GM21576 (cell line): ENCODE data around the gene TSPAN12.
"Not testable (repeated sequence)": the region's sequence is repeated elsewhere in the genome, so short reads cannot be mapped to it uniquely, and the experiment has no call there.

ENCODE experiments used
- ATAC-seq: cut with Tn5 transposase; IDR thresholded peaks from one replicate; pipeline ENCODE4 v1.9.1; 2021; ENCODE audit warnings: mild to moderate bottlenecking, moderate library complexity; ENCODE audit not compliant: unreplicated experiment

The TSPAN12 gene

GRCh38 chr7:120807390-120807789 lies 50.6 kb downstream of the TSPAN12 start:
- ATAC-seq, result no peak

GRCh38 chr7:120806669-120807068 lies 51.3 kb downstream of the TSPAN12 start:
- no peak for ATAC-seq

GRCh38 chr7:120805636-120806388 lies 52.1 kb downstream of the TSPAN12 start:
- ATAC-seq, result peak; percentile 88

GRCh38 chr7:120802751-120803150 lies 55.2 kb downstream of the TSPAN12 start:
- ATAC-seq, result no peak

- no peak for ATAC-seq
Measured at GRCh38 chr7:120799813-120800475, 58.0 kb downstream of the TSPAN12 start.

GRCh38 chr7:120799147-120799546 lies 58.8 kb downstream of the TSPAN12 start:
- no peak for ATAC-seq

- ATAC-seq, result no peak
Measured at GRCh38 chr7:120797026-120797645, 60.8 kb downstream of the TSPAN12 start.

GRCh38 chr7:120794106-120794729 lies 63.7 kb downstream of the TSPAN12 start:
- ATAC-seq, result no peak

GRCh38 chr7:120793213-120793936 lies 64.6 kb downstream of the TSPAN12 start:
- no peak for ATAC-seq

GRCh38 chr7:120792861-120793130 lies 65.1 kb downstream of the TSPAN12 start:
- ATAC-seq, result no peak

- ATAC-seq, result peak; percentile 96
Measured at GRCh38 chr7:120792091-120792860, 65.7 kb downstream of the TSPAN12 start.

GRCh38 chr7:120785095-120785494 lies 72.8 kb downstream of the TSPAN12 start:
- no peak for ATAC-seq

- ATAC-seq, result no peak
Measured at GRCh38 chr7:120783721-120784120, 74.2 kb downstream of the TSPAN12 start.

- ATAC-seq, result no peak
Measured at GRCh38 chr7:120783273-120783672, 74.7 kb downstream of the TSPAN12 start.

GRCh38 chr7:120781924-120782323 lies 76.0 kb downstream of the TSPAN12 start:
- ATAC-seq, result not testable (repeated sequence)

GRCh38 chr7:120780938-120781337 lies 77.0 kb downstream of the TSPAN12 start:
- no peak for ATAC-seq

- not testable (repeated sequence) for ATAC-seq
Measured at GRCh38 chr7:120780451-120780850, 77.5 kb downstream of the TSPAN12 start.

- not testable (repeated sequence) for ATAC-seq
Measured at GRCh38 chr7:120779078-120779477, 78.9 kb downstream of the TSPAN12 start.

GRCh38 chr7:120775755-120776154 lies 82.2 kb downstream of the TSPAN12 start:
- ATAC-seq, result no peak

GRCh38 chr7:120774481-120774880 lies 83.5 kb downstream of the TSPAN12 start:
- no peak for ATAC-seq
